GM19467 (cell line): ENCODE results near the gene LMAN2.
"Not testable (repeated sequence)": the region's sequence is repeated elsewhere in the genome, so short reads cannot be mapped to it uniquely, and the experiment has no call there.

Experiments used
- ATAC-seq: cut with Tn5 transposase; IDR thresholded peaks from one replicate; pipeline ENCODE4 v1.9.1; 2021; ENCODE audit warnings: mild to moderate bottlenecking, moderate library complexity; ENCODE audit not compliant: unreplicated experiment

The LMAN2 gene

DNA sequence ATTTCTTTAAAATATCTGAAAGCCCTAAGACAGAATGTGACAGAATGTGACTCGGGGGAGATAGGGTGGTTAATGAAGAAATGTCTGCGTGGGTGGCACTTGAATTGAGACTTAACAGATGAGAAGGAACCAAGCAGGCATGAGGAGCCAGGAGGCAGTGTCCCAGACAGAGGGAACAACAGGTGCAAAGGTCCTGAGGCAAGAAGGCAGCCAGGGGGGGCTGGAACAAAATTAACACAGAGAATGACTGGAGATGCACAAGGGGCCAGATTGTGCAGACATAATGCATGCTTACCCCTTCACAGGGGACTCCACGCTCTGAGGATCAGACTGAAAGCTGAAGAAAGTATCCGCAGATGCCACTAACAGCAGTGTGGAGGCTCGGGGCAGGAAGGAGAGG lies 1.7 kb downstream of the LMAN2 start:
- no peak for ATAC-seq

DNA sequence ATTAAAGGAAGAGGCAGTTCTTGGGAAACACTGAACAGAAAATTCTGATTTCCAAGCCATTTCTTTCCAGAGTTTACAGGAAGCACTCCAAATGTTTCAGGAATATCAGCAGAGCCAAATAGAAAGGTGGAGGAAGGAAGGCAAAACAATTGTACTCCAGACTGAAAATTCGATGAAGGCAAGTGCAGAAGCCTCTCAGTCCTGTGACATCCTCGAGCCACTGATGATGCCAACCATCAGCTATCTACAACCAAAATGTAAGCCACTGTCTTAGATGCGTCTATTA lies 2.2 kb downstream of the LMAN2 start:
- ATAC-seq, result no peak

DNA sequence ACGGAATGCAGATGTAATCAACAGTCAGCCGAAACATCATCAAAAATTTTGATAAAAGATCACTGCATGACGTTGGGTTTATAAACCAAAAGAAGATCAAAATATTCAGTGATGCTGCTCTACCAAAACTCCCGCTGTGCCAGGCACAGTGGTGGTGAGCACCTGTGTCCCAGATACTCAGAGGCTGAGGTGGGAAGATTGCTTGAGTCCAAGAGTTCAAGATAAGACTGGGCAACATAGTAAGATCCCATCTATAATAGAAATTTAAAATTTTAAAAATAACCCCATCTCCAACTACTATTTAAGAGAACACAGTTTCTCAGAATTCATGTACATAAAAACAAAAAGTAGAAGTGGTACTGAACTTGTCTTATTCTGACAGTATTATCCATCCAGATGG lies 3.8 kb downstream of the LMAN2 start:
- ATAC-seq, result no peak

DNA sequence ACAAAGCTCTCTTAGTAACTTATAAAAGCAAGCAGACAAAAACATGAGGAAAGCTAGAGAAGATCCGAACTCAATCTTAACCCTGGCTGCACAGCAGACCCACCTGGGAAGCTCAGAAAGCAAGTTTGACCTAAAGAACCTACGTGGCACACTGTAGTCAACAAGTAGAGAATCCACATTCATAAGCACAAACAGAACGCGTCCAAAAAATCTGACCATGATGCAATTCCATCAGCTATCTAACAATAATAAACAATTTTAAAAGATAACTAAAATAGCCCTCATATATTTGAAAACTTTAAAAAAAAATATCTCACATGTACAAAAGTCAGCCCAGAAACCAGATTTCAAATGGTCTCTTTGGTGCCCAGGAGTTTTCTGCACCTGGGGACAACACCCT lies 4.6 kb downstream of the LMAN2 start:
- ATAC-seq, result no peak

DNA sequence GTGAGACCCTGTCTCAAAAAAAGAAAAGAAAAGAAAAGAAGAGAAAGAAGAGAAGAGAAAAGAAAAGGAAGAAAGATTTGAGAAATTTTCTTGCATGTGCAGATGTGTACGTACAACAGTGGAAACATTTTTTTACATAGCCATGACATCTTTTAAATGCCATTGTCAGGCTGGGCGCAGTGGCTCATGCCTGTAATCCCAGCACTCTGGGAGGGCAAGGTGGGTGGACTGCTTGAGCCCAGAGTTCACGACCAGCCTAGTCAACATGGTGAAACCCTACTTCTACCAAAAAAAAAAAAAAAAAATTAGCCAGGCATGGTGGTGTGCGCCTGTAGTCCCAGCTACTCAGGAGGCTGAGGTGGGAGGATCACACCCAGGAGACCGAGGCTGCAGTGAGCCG lies 6.6 kb downstream of the LMAN2 start:
- ATAC-seq, result no peak

DNA sequence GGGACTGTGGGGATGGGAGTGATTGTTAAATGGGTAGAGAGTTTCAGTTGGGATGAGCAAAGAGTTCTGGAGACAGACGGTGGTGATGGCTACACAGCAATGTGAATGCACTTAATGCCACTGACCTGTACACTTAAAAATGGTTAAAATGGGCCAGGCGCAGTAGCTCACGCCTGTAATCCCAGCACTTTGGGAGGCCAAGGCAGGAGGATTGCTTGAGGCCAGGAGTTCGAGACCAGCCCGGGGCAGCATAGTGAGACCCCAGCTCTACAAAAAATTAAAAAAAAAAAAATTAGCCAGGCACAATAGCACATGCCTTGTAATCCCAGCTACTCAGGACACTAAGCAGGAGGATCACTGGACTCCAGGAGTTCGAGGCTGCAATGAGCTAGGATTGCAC lies 7.7 kb downstream of the LMAN2 start:
- no peak for ATAC-seq

DNA sequence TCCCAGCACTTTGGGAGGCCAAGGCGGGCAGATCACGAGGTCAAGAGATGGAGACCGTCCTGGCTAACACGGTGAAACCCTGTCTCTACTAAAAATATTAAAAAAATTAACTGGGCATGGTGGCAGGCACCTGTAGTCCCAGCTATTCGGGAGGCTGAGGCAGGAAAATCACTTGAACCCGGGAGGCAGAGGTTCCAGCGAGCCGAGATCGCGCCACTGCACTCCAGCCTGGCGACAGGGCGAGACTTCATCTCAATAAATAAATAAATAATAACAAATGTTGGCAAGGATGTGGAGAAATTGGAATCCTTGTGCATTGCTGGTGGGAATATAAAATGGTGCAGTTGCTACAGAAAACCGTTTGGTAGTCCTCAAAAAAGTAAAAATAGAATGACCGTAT lies 8.5 kb downstream of the LMAN2 start:
- ATAC-seq, result not testable (repeated sequence)

DNA sequence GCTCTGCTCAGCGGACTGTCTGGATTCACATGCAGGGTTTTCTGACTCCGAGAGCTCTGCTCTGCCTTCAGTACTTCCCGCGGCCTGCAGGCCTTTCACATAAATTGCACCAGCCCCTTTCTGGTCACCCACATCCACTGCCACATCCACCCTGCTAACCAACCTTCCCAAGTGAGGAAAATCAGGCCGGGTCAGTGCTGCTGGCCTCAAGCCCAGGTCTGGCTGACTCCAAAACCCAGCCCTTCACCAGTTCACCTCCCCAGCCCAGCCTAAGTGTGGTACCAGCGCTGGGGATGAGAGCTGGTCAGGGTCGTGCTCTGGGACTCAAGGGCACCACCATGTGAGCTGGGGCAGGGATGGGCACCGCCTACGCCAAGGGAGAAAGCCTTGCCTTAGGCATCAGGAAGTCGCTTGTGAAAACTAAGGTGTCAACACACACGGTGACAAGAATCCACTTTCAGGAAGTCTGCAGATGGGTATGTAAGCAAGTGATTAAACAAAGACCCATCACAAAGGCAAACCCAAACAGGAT lies 12.3 kb downstream of the LMAN2 start:
- no peak for ATAC-seq

DNA sequence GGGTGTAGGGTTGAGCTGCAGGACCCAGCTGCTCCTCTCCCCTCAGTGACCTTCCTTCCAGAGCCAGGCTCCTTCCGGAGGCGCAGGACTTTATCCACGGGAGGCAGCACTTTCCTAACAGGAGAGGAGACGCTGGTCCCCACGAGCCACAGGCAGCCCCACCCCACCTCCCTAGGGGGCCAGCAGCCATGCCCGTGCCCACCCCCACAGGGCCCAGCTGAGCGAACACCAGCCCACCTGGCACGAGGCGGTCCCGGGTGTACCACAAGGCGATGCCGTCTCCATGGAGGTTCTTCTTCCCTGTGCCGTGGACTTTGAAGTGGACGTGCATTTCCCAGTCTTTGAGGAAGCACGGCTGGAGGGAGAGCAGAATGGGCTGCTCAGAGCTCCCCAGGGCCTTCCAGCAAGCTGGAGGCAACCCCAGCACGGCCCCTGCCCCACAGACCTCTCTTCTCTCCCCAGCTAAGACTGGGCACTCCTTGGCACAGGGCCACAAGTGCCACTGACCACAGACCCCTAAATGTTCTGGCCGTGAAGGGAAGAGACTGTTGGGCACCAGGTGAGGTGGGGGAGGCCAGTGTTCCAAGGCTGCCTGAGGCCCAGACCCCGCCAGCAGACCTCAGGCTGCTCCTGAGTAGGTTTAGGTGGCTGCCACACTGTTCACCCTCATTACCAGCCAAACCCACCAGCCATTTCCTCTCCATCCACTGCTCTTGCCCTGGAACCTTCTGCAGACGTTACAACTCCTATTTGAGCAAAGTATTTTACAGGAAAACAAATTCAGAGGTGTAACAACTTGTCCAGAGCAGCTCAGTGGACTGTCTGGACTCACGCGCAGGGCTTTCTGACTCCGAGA lies 13.0 kb downstream of the LMAN2 start:
- no peak for ATAC-seq

DNA sequence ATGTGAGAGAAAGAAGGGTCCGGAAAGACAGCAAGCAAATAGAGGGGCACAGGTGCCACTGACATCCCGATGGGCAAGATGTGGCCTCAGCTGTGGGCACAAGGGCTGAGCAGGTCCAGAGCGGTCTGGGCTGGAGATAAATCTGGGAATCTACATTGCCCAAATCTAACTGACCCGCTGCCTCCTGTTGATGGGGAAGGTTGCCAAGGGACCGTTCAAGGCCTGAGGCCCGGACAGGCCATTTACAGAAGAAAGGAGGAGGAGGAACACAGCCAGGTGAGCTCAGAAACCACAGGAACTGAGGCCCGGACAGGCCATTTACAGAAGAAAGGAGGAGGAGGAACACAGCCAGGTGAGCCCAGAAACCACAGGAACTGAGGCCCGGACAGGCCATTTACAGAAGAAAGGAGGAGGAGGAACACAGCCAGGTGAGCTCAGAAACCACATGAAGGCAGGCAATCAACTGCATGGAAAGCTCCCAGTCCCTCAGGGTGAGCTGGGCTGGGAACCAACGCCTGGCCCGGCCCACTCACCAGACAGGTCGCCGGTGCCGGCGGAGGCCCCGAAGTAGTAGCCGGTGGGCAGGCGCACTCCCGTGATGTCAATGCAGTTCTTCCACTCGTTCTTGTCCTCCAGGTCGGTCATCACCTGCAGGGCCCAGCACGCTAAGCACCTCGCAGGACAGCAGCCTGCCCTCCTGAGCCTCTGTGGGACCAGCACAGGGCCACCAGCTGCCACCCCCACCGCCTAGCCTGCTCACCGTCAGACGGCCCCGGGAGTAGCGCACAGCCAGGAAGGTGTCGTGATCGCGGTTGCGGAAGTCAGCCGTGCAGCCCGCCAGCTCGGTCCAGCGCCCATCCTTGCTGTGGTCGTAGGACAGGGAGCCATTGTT lies 14.6 kb downstream of the LMAN2 start:
- ATAC-seq, result no peak

DNA sequence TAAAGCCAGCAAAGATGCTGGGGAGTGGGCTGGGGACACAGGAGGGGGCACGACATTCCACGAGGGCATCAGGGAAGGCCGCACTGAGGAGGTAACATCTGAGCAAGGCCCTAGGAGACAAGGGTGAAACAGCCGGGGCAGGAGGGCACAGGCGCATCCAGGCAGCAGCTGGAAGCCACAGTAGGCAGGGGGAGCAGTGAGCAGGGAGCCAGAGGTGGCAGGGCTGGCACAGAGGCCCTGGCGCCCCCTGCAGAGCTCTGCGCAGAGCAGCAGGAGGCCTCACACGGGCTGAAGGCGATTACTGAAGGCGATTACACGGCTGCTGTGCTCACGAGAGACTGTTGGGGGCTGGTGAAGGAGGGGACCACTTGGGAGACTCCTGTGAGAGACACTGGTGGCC lies 15.4 kb downstream of the LMAN2 start:
- ATAC-seq, result no peak

DNA sequence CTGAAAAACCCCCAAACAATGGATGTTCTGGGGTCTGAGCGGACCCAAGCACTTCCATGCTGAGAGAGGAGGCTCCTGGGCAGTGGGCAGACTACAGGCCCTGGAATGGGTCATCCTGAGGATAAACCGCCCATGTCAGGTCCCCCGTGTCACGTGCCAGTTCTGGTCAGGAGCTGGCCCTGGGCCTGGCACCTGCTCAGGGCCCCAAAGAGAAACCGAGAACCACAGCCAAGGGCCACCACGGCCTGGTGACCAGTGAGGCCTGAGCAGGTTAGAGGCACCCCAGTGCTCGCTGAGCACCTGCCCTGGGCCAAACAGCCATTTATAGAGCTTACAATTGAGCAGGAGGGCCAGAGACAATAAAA lies 15.8 kb downstream of the LMAN2 start:
- no peak for ATAC-seq

DNA sequence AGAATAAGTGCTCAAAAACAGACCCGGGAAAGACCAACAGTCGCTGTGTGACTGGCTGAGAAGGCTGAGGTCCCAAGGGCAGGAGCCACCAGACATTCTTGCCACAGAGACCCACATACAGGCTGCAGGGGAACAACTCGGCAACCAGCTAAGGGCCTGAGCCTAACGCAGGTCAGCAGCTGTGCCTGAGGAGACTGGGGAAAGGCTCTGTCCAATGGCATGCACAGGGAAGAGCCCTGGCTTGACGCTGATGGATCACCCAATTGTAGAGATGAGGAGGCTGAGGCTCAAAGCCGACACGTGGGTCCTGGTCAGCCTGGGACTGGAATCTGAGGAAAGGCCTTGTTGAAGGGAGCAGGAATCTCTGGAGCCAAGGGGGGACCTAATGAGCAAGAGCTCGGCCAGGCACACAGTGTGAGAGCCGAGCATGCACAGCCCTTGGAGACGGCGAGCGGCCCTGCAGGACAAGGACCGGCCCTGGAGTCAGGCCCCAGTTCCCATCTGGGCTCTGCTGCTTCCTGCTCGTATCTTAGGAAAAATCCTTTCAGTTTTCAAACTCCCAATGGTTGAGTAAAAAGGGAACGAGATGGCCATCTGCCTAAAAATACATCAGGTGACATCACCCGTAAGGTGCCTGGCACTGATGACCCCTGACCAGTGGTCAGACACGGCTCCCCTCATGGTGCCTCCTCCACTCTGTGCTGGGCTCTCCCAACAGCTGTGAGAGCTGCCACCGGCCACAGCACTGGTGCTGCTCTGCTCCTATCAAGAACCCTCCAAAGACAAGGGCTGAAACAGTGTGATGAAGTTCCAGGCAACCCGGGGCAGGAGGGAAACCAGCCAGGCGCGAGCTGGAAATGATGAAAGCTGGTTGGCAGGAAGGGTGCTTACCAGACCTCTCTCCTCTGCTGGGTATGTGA lies 16.4 kb downstream of the LMAN2 start:
- no peak for ATAC-seq

DNA sequence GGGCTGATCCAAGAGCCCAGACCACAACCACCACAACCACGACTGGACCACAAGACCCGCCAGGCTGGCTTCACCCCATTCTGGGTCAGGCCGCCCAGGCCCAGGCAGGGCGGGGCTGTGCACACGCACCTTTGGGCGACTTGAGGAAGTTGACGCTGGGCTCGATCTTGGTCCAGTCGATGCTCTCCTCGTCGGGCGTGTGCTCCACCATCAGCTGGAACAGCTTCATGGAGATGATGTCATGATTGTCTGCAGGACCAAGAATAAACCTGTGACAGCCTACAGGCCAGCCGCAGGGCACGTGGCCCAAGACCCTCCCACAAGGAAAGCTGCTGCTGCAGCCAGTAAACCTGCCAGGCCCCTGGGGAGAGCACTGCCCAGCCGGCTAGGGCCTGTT lies 17.3 kb downstream of the LMAN2 start:
- ATAC-seq, result no peak

DNA sequence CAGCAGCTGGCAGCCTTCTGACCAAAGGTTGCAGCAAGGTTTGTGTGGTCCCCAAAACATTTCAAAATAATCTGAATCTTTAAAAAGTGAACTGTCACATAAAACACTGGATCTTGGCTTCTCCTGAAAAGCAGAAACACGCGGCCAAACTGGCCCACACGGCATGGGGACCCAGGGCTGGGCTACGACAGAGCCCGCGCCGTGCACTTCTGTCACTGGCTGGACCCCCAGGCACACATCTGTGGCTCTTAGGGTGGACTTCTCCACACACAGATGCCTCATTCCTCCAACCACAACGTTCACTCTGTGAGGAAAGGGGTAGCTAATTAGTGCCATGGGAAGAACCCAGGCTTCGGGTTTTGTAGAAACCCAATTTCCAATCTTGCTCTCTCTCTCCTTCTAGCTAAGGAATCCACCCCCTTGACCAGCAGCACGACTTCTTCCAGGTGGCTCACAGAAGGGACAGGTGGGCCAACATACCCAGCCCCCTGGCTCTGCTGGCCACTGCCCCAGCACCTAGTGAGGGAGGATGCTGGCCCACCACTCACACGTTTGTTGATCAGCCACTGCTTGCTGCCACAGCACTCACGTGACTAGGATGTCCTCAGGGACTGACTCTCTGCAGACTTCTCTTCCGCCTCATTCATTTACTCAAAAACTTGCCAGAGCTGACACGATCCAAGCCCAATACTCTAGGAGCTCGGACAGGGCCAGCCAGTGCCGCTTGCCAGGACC lies 17.9 kb downstream of the LMAN2 start:
- ATAC-seq, result no peak

DNA sequence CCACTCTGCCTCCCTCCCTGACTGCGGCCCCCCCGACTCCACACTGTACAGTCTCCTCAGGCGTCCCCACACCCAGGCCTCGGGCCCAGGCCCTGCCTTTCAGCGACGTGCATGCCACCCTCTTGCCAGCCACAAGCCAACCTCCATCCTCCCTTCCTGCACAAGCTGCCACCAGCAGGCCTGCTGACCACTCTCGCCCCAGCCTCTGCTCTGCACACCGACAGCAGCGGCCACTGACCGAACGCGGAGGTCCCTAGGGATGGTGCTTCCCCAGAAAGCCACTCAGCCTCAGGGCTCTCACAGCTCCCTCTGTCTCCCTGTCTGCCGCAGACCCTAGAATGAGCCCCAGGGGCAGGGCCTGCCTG lies 18.6 kb downstream of the LMAN2 start:
- no peak for ATAC-seq

DNA sequence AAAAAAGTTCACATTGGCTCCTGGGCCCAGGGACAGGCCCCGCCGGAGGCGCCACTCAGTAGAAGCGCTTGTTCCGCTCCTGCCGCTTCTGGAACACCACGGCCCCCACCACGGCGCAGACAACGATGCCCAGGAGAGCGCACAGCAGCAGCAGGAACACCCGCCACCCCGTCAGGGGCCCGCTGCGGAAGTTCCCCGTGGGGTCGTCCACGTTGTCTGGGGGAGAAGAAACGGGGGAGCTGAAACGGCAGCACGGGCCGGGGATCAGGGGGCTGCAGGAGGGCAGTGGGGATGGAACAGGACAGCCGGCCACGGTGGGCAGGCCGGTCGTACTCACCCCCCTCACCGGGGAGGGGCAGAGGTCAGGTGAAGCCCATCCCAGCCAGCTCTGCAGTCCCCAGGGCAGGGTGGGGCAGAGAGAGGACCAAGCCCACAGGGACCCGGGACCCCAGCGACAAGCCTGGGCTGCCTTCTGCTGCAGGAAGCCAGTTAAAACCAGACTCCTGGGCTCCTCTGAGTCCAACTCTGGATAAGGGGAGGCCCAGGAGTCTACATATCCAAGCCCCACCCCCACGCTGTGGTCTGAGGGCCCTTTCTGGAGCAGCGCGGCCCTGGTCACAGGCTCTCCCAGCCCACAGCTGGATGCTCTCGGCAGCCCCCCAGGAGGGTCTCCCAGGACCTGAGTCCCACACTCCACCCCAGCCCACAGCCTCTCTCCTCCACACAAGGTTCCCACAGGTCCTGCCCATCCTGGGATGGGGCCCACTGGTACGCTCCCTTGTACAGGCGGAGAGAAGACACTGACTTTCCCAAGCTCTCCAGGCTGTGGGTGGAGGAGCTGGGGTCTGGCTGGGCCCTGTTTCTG lies 19.2 kb downstream of the LMAN2 start:
- ATAC-seq, result no peak

DNA sequence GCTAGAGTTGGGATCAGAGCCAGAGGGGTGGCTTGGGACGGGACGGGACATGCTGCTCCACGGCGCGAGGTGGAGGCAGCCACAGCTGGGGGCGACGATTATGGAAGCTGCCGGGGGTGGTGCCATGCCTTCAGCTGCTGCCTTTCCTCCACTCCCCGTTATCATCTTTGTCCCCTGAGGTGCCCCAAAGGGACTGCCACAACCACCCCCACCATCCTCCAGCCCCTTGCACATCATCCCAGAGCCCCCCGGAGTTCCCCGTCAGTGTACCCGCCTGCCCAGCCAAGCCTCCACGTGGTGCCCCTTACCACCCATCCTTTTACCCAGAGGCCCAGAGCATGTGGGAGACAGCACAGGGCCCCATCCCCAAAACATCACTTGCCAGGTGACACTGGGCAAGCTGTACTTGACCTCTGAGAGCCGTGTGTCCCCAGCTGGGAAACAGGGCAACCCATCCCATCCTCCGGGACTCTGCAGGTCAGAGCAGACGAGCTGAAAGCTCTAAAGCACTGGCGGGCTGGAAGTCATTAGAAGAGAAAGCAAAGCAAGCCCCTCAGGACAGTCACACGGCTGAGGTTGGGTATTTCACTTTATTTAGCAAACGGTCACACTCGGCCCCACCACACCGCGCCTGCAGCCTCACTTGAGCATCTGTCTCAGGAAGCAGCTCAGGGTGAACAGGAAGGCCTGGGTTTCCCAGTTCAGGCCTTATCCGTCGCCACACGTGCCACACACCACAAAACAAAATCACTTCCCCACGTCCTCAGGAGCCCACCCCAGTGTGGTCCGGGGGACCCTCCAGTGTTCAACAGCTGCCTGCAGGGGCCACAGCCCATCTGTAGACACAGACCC lies 20.3 kb downstream of the LMAN2 start:
- no peak for ATAC-seq

DNA sequence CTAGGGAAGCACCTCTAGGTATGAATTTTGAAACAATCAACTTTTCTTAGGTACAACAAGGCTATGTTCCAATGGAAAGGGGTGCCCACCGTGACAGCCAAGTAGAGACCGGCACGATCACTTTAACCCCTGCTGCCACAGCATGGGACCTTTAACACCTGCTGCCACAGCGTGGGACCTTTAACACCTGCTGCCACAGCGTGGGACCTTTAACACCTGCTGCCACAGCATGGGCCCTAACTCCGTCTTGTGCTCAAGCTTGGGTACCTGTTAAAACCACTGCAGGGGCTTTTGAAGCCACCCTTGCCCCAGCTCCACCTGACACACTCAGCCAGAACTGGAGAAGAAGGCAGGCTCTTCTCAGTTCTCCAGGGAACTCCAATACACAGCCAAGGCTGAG lies 21.6 kb downstream of the LMAN2 start:
- ATAC-seq, result no peak
